Esophagus squamous epithelium (tissue), 4 donors: ENCODE data around the gene LIMS1.

Experiments used
- POLR2A ChIP-seq, 4 donors: fragments of 450-650 bp; IDR thresholded peaks; one replicate each; pipeline ENCODE4 v1.6.1; 2017; ENCODE audit warnings: antibody characterized with exemption in 4 of 4, mild to moderate bottlenecking in 4 of 4, moderate library complexity in 3 of 4
- TF ChIP-seq, protein P1 (sequence below), 6 experiments: fragments of 450-650 bp in 4 of 6; fragments of 200-600 bp in 2 of 6; sonication (generic) in 2 of 6; IDR thresholded peaks; one replicate each; pipeline ENCODE4 v1.5.1; 2016 to 2019; ENCODE audit warnings: antibody characterized with exemption in 6 of 6, mild to moderate bottlenecking in 4 of 6, moderate library complexity in 4 of 6

DNA sequence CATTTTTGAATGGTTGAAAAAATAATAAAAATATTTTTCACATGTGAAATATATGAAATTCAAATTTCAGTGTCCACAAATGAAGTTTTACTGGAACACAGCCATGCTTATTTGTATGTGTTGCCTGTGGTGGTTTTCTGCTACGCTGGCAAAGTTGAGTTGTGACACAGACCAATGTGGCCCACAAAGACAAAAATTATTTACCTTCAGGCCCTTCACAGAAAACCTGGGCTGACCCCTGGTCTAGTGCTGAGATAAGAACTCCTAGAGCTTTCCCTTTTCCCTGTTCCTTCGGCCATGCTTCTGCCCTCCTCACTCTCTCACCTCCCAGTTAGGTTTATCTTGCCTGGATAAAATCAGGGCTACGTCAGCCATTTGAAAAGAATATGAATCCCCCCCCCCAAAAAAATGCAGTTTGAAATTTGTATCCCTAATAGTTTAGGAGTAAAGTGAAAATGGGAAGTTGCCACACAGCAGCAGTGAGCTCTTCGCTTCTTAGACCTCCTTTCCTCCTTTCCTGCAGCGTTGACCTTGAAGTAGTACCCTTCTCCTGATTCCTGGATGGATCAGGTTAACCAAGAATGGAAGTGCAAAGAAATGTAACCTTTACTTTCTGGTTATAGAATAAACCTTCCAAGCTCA lies 91.0 kb downstream of the LIMS1 start:
- no peak for TF ChIP-seq POLR2A (IDR thresholded peaks at IDR 0.05)
- TF ChIP-seq, protein P1, sequence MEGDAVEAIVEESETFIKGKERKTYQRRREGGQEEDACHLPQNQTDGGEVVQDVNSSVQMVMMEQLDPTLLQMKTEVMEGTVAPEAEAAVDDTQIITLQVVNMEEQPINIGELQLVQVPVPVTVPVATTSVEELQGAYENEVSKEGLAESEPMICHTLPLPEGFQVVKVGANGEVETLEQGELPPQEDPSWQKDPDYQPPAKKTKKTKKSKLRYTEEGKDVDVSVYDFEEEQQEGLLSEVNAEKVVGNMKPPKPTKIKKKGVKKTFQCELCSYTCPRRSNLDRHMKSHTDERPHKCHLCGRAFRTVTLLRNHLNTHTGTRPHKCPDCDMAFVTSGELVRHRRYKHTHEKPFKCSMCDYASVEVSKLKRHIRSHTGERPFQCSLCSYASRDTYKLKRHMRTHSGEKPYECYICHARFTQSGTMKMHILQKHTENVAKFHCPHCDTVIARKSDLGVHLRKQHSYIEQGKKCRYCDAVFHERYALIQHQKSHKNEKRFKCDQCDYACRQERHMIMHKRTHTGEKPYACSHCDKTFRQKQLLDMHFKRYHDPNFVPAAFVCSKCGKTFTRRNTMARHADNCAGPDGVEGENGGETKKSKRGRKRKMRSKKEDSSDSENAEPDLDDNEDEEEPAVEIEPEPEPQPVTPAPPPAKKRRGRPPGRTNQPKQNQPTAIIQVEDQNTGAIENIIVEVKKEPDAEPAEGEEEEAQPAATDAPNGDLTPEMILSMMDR (IDR thresholded peaks at IDR 0.05): no peak
